ENCODE results near the gene PRKG1. TPM values are rescaled to one million over a fixed set of nuclear protein-coding genes. Genes with fewer than 3 reads are reported as not detected.
"Not testable (repeated sequence)": the region's sequence is repeated elsewhere in the genome, so short reads cannot be mapped to it uniquely, and the experiment has no call there.

Gene PRKG1
- total RNA-seq, 8 experiments from 2014 or later: 5.6 to 40.7 (median 6.6) TPM

- Histone ChIP-seq H3K27ac (no peak overlapping the region), H3K4me1 (replicated peaks in 1 of 2) (peaks cover 0 to 12% of the 10 kb centered on the region in 2 donors), H3K4me3 (no peak overlapping the region)
- 56 to 100% (median 79%) methylated on average over 1 to 3 of the region's 3 CpGs; no CpG with 5 or more reads in 4 of the 10 experiments for WGBS, 10 experiments
- in situ Hi-C loops (cut with MboI; ENCODE audit: low pct_unique_long_range_greater_than_20kb in 2 of 9, low sequenced_read_pairs in 9 of 9, unreplicated experiment in 9 of 9): no loop called here
- peak in 5 of 8 experiments; percentile 54 to 70 (median 69) for ATAC-seq (replicated peaks in 6 of 8)
Measured at GRCh38 chr10:51377932-51378599, 303.8 kb downstream of the PRKG1 start.

GRCh38 chr10:51382181-51382580 is 307.9 kb downstream of the PRKG1 start:
- Histone ChIP-seq H3K4me3 (no peak overlapping the region), H3K4me1 (replicated peaks in 1 of 2) (peaks cover 0 to 16% of the 10 kb centered on the region in 2 donors), H3K27ac (no peak overlapping the region)
- 80 to 100% (median 100%) methylated on average over 1 of the region's 1 CpG; no CpG with 5 or more reads in 3 of the 10 experiments for WGBS, 10 experiments
- ATAC-seq (replicated peaks in 6 of 8): no peak
- in situ Hi-C loops (cut with MboI; ENCODE audit: low pct_unique_long_range_greater_than_20kb in 2 of 9, low sequenced_read_pairs in 9 of 9, unreplicated experiment in 9 of 9): no loop called here

- in situ Hi-C loops (cut with MboI; ENCODE audit: low pct_unique_long_range_greater_than_20kb in 2 of 9, low sequenced_read_pairs in 9 of 9, unreplicated experiment in 9 of 9): no loop called here
- peaks cover 0 to 4% of the 10 kb centered on the region in 2 donors for H3K4me1 ChIP-seq (replicated peaks in 1 of 2)
- 71 to 100% (median 91%) methylated on average over 1 to 3 of the region's 3 CpGs for WGBS, 10 experiments
Measured at GRCh38 chr10:51384971-51385370, 310.7 kb downstream of the PRKG1 start.

GRCh38 chr10:51386248-51386885 is 312.1 kb downstream of the PRKG1 start:
- Histone ChIP-seq H3K27ac (no peak overlapping the region), H3K4me3 (no peak overlapping the region), H3K4me1 (replicated peaks in 1 of 2) (peaks cover 0 to 4% of the 10 kb centered on the region in 2 donors)
- in situ Hi-C loops (cut with MboI; ENCODE audit: low pct_unique_long_range_greater_than_20kb in 2 of 9, low sequenced_read_pairs in 9 of 9, unreplicated experiment in 9 of 9): no loop called here
- ATAC-seq (replicated peaks in 6 of 8): no peak
- WGBS, 10 experiments: 0 to 100% (median 75%) methylated on average over 1 to 3 of the region's 3 CpGs; no CpG with 5 or more reads in 1 of the 10 experiments

More at GRCh38 chr10:51384971-51385370, 310.7 kb downstream of the PRKG1 start:
- no peak for ATAC-seq (replicated peaks in 6 of 8)
- Histone ChIP-seq H3K4me3 (no peak overlapping the region), H3K27ac (no peak overlapping the region)

GRCh38 chr10:51389415-51390321 is 315.4 kb downstream of the PRKG1 start:
- in situ Hi-C loops (cut with MboI; ENCODE audit: low pct_unique_long_range_greater_than_20kb in 2 of 9, low sequenced_read_pairs in 9 of 9, unreplicated experiment in 9 of 9): no loop called here
- ATAC-seq (replicated peaks in 6 of 8): peak in 4 of 8 experiments; percentile 27 to 95 (median 92)
- no peak overlapping the region for H3K4me3 ChIP-seq
- 0 to 100% (median 84%) methylated on average over 1 to 3 of the region's 3 CpGs for WGBS, 10 experiments
- no peaks in the 10 kb centered on the region for H3K4me1 ChIP-seq (replicated peaks in 1 of 2)
- H3K27ac ChIP-seq: no peak overlapping the region

GRCh38 chr10:51393006-51393405 is 318.7 kb downstream of the PRKG1 start:
- WGBS, 10 experiments: no CpG with 5 or more reads among the region's 29 CpGs
- ATAC-seq (replicated peaks in 6 of 8); in situ Hi-C loops (cut with MboI; ENCODE audit: low pct_unique_long_range_greater_than_20kb in 2 of 9, low sequenced_read_pairs in 9 of 9, unreplicated experiment in 9 of 9); H3K27ac ChIP-seq; H3K4me3 ChIP-seq; H3K4me1 ChIP-seq (replicated peaks in 1 of 2): not testable (repeated sequence)

GRCh38 chr10:51394039-51394438 is 319.8 kb downstream of the PRKG1 start:
- Histone ChIP-seq H3K4me3 (no peak overlapping the region), H3K4me1 (replicated peaks in 1 of 2) (peaks cover 0 to 5% of the 10 kb centered on the region in 2 donors), H3K27ac (no peak overlapping the region)
- peak in 2 of 8 experiments; percentile 78 to 81 for ATAC-seq (replicated peaks in 6 of 8)
- in situ Hi-C loops (cut with MboI; ENCODE audit: low pct_unique_long_range_greater_than_20kb in 2 of 9, low sequenced_read_pairs in 9 of 9, unreplicated experiment in 9 of 9): no loop called here
- 33 to 100% (median 72%) methylated on average over 1 to 3 of the region's 3 CpGs; no CpG with 5 or more reads in 3 of the 10 experiments for WGBS, 10 experiments

GRCh38 chr10:51397244-51397643 is 323.0 kb downstream of the PRKG1 start:
- no peak for ATAC-seq (replicated peaks in 6 of 8)
- 29 to 100% (median 95%) methylated on average over 1 to 3 of the region's 3 CpGs; no CpG with 5 or more reads in 3 of the 10 experiments for WGBS, 10 experiments
- H3K4me3 ChIP-seq: no peak overlapping the region
- no peak overlapping the region for H3K27ac ChIP-seq
- in situ Hi-C loops (cut with MboI; ENCODE audit: low pct_unique_long_range_greater_than_20kb in 2 of 9, low sequenced_read_pairs in 9 of 9, unreplicated experiment in 9 of 9): no loop called here
- H3K4me1 ChIP-seq (replicated peaks in 1 of 2): peaks cover 0 to 5% of the 10 kb centered on the region in 2 donors

- ATAC-seq (replicated peaks in 6 of 8): peak in 2 of 8 experiments; percentile 81 to 90
- Histone ChIP-seq H3K4me3 (no peak overlapping the region), H3K27ac (no peak overlapping the region), H3K4me1 (replicated peaks in 1 of 2) (peaks cover 0 to 5% of the 10 kb centered on the region in 2 donors)
- WGBS, 10 experiments: 0 to 100% (median 84%) methylated on average over 1 to 2 of the region's 2 CpGs; no CpG with 5 or more reads in 2 of the 10 experiments
- in situ Hi-C loops (cut with MboI; ENCODE audit: low pct_unique_long_range_greater_than_20kb in 2 of 9, low sequenced_read_pairs in 9 of 9, unreplicated experiment in 9 of 9): no loop called here
Measured at GRCh38 chr10:51397695-51398094, 323.4 kb downstream of the PRKG1 start.

GRCh38 chr10:51399840-51400239 is 325.6 kb downstream of the PRKG1 start:
- in situ Hi-C loops (cut with MboI; ENCODE audit: low pct_unique_long_range_greater_than_20kb in 2 of 9, low sequenced_read_pairs in 9 of 9, unreplicated experiment in 9 of 9): loop anchor here in 1 of 9 experiments (25.0 kb wide), 1 partner anchor 338 kb away; the partner anchor contains the start of gene PRKG1
- Histone ChIP-seq H3K4me3 (no peak overlapping the region), H3K27ac (no peak overlapping the region), H3K4me1 (replicated peaks in 1 of 2) (peaks cover 0 to 5% of the 10 kb centered on the region in 2 donors)
- no peak for ATAC-seq (replicated peaks in 6 of 8)
- 73 to 100% (median 90%) methylated on average over 1 to 6 of the region's 6 CpGs for WGBS, 10 experiments

GRCh38 chr10:51400392-51401096 is 326.3 kb downstream of the PRKG1 start:
- Histone ChIP-seq H3K4me1 (replicated peaks in 1 of 2) (peaks cover 0 to 5% of the 10 kb centered on the region in 2 donors), H3K4me3 (no peak overlapping the region), H3K27ac (no peak overlapping the region)
- 78 to 100% (median 92%) methylated on average over 1 to 8 of the region's 8 CpGs for WGBS, 10 experiments
- in situ Hi-C loops (cut with MboI; ENCODE audit: low pct_unique_long_range_greater_than_20kb in 2 of 9, low sequenced_read_pairs in 9 of 9, unreplicated experiment in 9 of 9): loop anchor here in 1 of 9 experiments (25.0 kb wide), 1 partner anchor 338 kb away; the partner anchor contains the start of gene PRKG1
- no peak for ATAC-seq (replicated peaks in 6 of 8)

GRCh38 chr10:51403521-51403920 is 329.2 kb downstream of the PRKG1 start:
- no peak overlapping the region for H3K27ac ChIP-seq
- no peak overlapping the region for H3K4me3 ChIP-seq
- H3K4me1 ChIP-seq (replicated peaks in 1 of 2): peaks cover 0 to 4% of the 10 kb centered on the region in 2 donors
- no peak for ATAC-seq (replicated peaks in 6 of 8)
- in situ Hi-C loops (cut with MboI; ENCODE audit: low pct_unique_long_range_greater_than_20kb in 2 of 9, low sequenced_read_pairs in 9 of 9, unreplicated experiment in 9 of 9): loop anchor here in 1 of 9 experiments (25.0 kb wide), 1 partner anchor 341 kb away; the partner anchor contains the start of gene PRKG1
- WGBS, 10 experiments: 67 to 100% (median 100%) methylated on average over 1 of the region's 1 CpG; no CpG with 5 or more reads in 1 of the 10 experiments
